ENCODE data around the gene OTULIN.

DNA sequence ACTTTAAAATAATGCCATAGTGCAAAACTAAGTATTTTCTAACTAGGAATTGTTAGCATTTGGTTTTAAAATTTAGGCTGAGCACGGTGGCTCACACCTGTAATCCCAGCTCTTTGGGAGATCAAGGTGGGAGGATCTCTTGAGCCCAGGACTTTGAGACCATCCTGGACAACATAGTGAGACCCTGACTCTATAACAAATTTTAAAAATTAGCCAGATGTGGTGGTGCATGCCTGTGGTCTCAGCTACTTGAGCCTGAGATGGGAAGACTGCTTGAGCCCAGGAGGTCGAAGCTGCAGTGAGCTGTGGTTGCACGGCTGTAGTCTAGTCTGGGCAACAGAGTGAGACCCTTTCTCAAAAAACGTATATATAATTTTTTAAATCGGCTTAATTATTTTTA, 4.9 kb downstream of the OTULIN start:
- TF ChIP-seq CTCF (conservative IDR thresholded peaks at IDR 0.05; ENCODE audit: low read length) (no peak), EZH2phosphoT487 (IDR thresholded peaks at IDR 0.05; ENCODE audit: borderline replicate concordance, low read depth, low read length) (no peak)
